HepG2 (cell line): ENCODE measurements around the gene PPP2R5B. TPM values are rescaled to one million over a fixed set of nuclear protein-coding genes. Genes with fewer than 3 reads are reported as not detected.
A peak's percentile ranks its signal among the peaks of the same experiment; 100 is the strongest.

Experiments
- ARHGAP35 ChIP-seq: sonication (generic); formaldehyde crosslinking; IDR thresholded peaks from 2 replicates; pipeline ENCODE4 v1.9.0; 2022; ENCODE audit warnings: mild to moderate bottlenecking, inconsistent platforms, moderate library complexity, missing genetic modification reagents, borderline replicate concordance
- DDIT3 ChIP-seq: sonication (generic); formaldehyde crosslinking; IDR thresholded peaks from 2 replicates; pipeline ENCODE4 v1.4.0; 2020; ENCODE audit warnings: mild to moderate bottlenecking, missing genetic modification reagents
- EED ChIP-seq: sonication (generic); formaldehyde crosslinking; IDR thresholded peaks from 2 replicates; pipeline ENCODE4 v1.5.0; 2020; ENCODE audit warnings: mild to moderate bottlenecking, missing genetic modification reagents
- ETV6 ChIP-seq: sonication (generic); formaldehyde crosslinking; conservative IDR thresholded peaks from 2 replicates; pipeline ENCODE4 v1.4.0; 2020; ENCODE audit warnings: missing genetic modification reagents
- MAZ ChIP-seq, 2 experiments: sonication (generic) in 1 of 2; formaldehyde crosslinking in 1 of 2; IDR thresholded peaks; 2 replicates each; pipeline versions ENCODE4 v1.5.0 to v1.6.1; 2012 to 2020; ENCODE audit warnings: low read depth in 2 of 2, mild to moderate bottlenecking in 2 of 2, borderline replicate concordance in 1 of 2, improper control_type of control experiment in 1 of 2, low read length in 1 of 2, missing genetic modification reagents in 1 of 2, moderate library complexity in 1 of 2
- MBNL3 ChIP-seq: fragments of 250-450 bp; sonication (Bioruptor Pico); conservative IDR thresholded peaks from 2 replicates; pipeline ENCODE4 v1.8.0; 2022; ENCODE audit warnings: mild to moderate bottlenecking, inconsistent platforms
- MLXIP ChIP-seq: sonication (generic); formaldehyde crosslinking; IDR thresholded peaks from 2 replicates; pipeline ENCODE4 v1.9.0; 2021; ENCODE audit warnings: missing genetic modification reagents, borderline replicate concordance
- MYC ChIP-seq: sonication (generic); formaldehyde crosslinking; IDR thresholded peaks from 2 replicates; pipeline ENCODE4 v1.9.0; 2021; ENCODE audit warnings: missing genetic modification reagents, borderline replicate concordance
- PAF1 ChIP-seq: IDR thresholded peaks from 2 replicates; pipeline ENCODE4 v1.6.1; 2016; ENCODE audit warnings: missing genetic modification reagents, missing compliant biosample characterization
- PHF8 ChIP-seq: sonication (generic); formaldehyde crosslinking; IDR thresholded peaks from 2 replicates; pipeline ENCODE4 v1.5.0; 2020; ENCODE audit warnings: missing genetic modification reagents
- POLR2AphosphoS5 ChIP-seq: IDR thresholded peaks from 2 replicates; pipeline ENCODE4 v1.6.1; 2012; ENCODE audit warnings: low read depth, low read length
- RFX3 ChIP-seq: IDR thresholded peaks from 2 replicates; pipeline ENCODE4 v1.6.1; 2016; ENCODE audit warnings: missing biosample characterization, missing genetic modification reagents
- SUZ12 ChIP-seq: fragments of 150-350 bp; IDR thresholded peaks from 2 replicates; pipeline ENCODE4 v1.6.1; 2014; ENCODE audit warnings: low read depth, low read length
- TEF ChIP-seq: sonication (generic); formaldehyde crosslinking; IDR thresholded peaks from 2 replicates; pipeline ENCODE4 v1.5.0; 2020; ENCODE audit warnings: missing genetic modification reagents
- THAP7 ChIP-seq: sonication (generic); formaldehyde crosslinking; IDR thresholded peaks from 2 replicates; pipeline ENCODE4 v1.8.1; 2023; ENCODE audit warnings: mild to moderate bottlenecking, missing genetic modification reagents
- ZBTB21 ChIP-seq: sonication (generic); formaldehyde crosslinking; IDR thresholded peaks from 2 replicates; pipeline ENCODE4 v1.4.0; 2020; ENCODE audit warnings: missing genetic modification reagents
- ZFP62 ChIP-seq: sonication (generic); formaldehyde crosslinking; IDR thresholded peaks from 2 replicates; pipeline ENCODE4 v1.4.0; 2020; ENCODE audit warnings: missing genetic modification reagents
- ZFP82 ChIP-seq: sonication (generic); formaldehyde crosslinking; IDR thresholded peaks from 2 replicates; pipeline ENCODE4 v1.5.1; 2020; ENCODE audit warnings: mild to moderate bottlenecking, missing genetic modification reagents, borderline replicate concordance
- ZFP90 ChIP-seq: sonication (generic); formaldehyde crosslinking; IDR thresholded peaks from 2 replicates; pipeline ENCODE4 v1.8.0; 2022; ENCODE audit warnings: missing genetic modification reagents, mild to moderate bottlenecking, inconsistent platforms, borderline replicate concordance
- ZIK1 ChIP-seq: sonication (generic); formaldehyde crosslinking; IDR thresholded peaks from 2 replicates; pipeline ENCODE4 v1.5.0; 2020; ENCODE audit warnings: mild to moderate bottlenecking, low read depth, missing genetic modification reagents, borderline replicate concordance
- ZNF263 ChIP-seq: sonication (generic); formaldehyde crosslinking; IDR thresholded peaks from 2 replicates; pipeline ENCODE4 v1.4.0; 2020; ENCODE audit warnings: missing genetic modification reagents
- ZNF337 ChIP-seq: sonication (generic); formaldehyde crosslinking; IDR thresholded peaks from 2 replicates; pipeline ENCODE4 v1.5.1; 2020; ENCODE audit warnings: missing genetic modification reagents, low read depth, mild to moderate bottlenecking, borderline replicate concordance
- ZNF530 ChIP-seq: sonication (generic); formaldehyde crosslinking; IDR thresholded peaks from 2 replicates; pipeline ENCODE4 v1.5.0; 2020; ENCODE audit warnings: low read depth, mild to moderate bottlenecking, missing genetic modification reagents
- ZNF550 ChIP-seq: sonication (generic); formaldehyde crosslinking; IDR thresholded peaks from 2 replicates; pipeline ENCODE4 v1.4.0; 2020; ENCODE audit warnings: mild to moderate bottlenecking, missing genetic modification reagents, borderline replicate concordance
- ZNF552 ChIP-seq: sonication (generic); formaldehyde crosslinking; IDR thresholded peaks from 2 replicates; pipeline ENCODE4 v1.9.0; 2022; ENCODE audit warnings: missing genetic modification reagents, mild to moderate bottlenecking, borderline replicate concordance
- ZNF616 ChIP-seq: sonication (generic); formaldehyde crosslinking; IDR thresholded peaks from 2 replicates; pipeline ENCODE4 v1.5.0; 2020; ENCODE audit warnings: low read depth, mild to moderate bottlenecking, missing genetic modification reagents
- ZNF652 ChIP-seq: IDR thresholded peaks from 2 replicates; pipeline ENCODE4 v1.6.1; 2016; ENCODE audit warnings: low read depth, borderline replicate concordance
- polyA plus RNA-seq, 8 experiments: library from polyadenylated mRNA; depleted of rRNA in 3 of 8; stranded (reverse) in 7 of 8; unstranded in 1 of 8; fragments of >200 nt; fragmentation: Illumina TruSeq in 4 of 8; extraction: Trizol in 4 of 8; gene quantifications; 2 replicates each; pipeline versions ENCODE4 v1.2.1 to v1.2.3, GENCODE V29; 2011 to 2016; ENCODE audit warnings: low read depth in 4 of 8, missing spikeins in 1 of 8, mixed read lengths in 1 of 8; ENCODE audit not compliant: insufficient read depth in 1 of 8
- total RNA-seq, 5 experiments: library from RNA; depleted of rRNA; stranded (reverse); fragments of >200 nt; fragmentation: Illumina TruSeq; extraction: Trizol; gene quantifications; 2 replicates each; pipeline ENCODE4 v1.2.3, GENCODE V29; 2016; ENCODE audit warnings: low read depth in 1 of 5

Gene PPP2R5B
- total and polyA plus RNA-seq, 2 of the 13 experiments (the other 11 are each of a cell fraction or from before 2014, with no cell fraction given) = 2.3 to 8.3 TPM

GRCh38 chr11:64878223-64878493, 46.3 kb upstream of the PPP2R5B start (continued):
- TF ChIP-seq ZNF550 (no peak), SUZ12 (no peak), ZNF530 (CRISPR knock-in tag) (no peak), ZNF652 (no peak), DDIT3 (CRISPR knock-in tag) (no peak), RFX3 (CRISPR knock-in tag) (no peak), TEF (CRISPR knock-in tag) (no peak), ZFP62 (CRISPR knock-in tag) (no peak), PAF1 (CRISPR knock-in tag) (no peak), ZIK1 (CRISPR knock-in tag) (peak; percentile 64; the same call in 1 of the 2 replicates), PHF8 (CRISPR knock-in tag) (peak; percentile 62; the same call in 1 of the 2 replicates), MYC (CRISPR knock-in tag) (no peak), ETV6 (CRISPR knock-in tag) (0 out of 2 replicates have a peak, but pooled peaks have one; percentile 25), MBNL3 (CRISPR knock-in tag) (no peak), ZNF263 (CRISPR knock-in tag) (peak; percentile 97), ZNF337 (CRISPR knock-in tag) (0 out of 2 replicates have a peak, but pooled peaks have one; percentile 46), POLR2AphosphoS5 (no peak), ZBTB21 (CRISPR knock-in tag) (no peak), MLXIP (CRISPR knock-in tag) (no peak), ZFP90 (CRISPR knock-in tag) (no peak), MAZ (IDR thresholded peaks at IDR 0.05; ENCODE audit: borderline replicate concordance, low read depth, low read length) (no peak), MAZ (CRISPR knock-in tag; IDR thresholded peaks at IDR 0.05; ENCODE audit: low read depth) (no peak), ARHGAP35 (CRISPR knock-in tag) (no peak), ZNF552 (CRISPR knock-in tag) (no peak), EED (CRISPR knock-in tag) (peak; percentile 64; the same call in 1 of the 2 replicates), THAP7 (CRISPR knock-in tag) (no peak), ZNF616 (peak; percentile 47; the same call in 1 of the 2 replicates), ZFP82 (CRISPR knock-in tag) (0 out of 2 replicates have a peak, but pooled peaks have one; percentile 20)
